ENCODE measurements around the gene PPIE.

PPIE gene

GRCh38 chr1:39754026-39754570 lies 15.4 kb downstream of the PPIE start:
- H2AFZ ChIP-seq (ENCODE audit: low read length), result no peak overlapping the region
- no peaks in the 10 kb centered on the region for H4K20me1 ChIP-seq (ENCODE audit: insufficient read depth, low read length)
- peaks cover 14% of the 10 kb centered on the region for H3K36me3 ChIP-seq (replicated peaks; ENCODE audit: insufficient read depth, low read length)
- no peaks in the 10 kb centered on the region for H3K9me3 ChIP-seq (replicated peaks; ENCODE audit: insufficient read depth, low read length)
- no peak overlapping the region for H3K4me2 ChIP-seq (ENCODE audit: low read depth, low read length)
- no peak overlapping the region for H3K4me3 ChIP-seq (ENCODE audit: low read length)
- no peak overlapping the region for H3K27ac ChIP-seq (ENCODE audit: low read length)
- no peaks in the 10 kb centered on the region for H3K4me1 ChIP-seq (ENCODE audit: low read length)
- H3K9ac ChIP-seq (ENCODE audit: low read length), result no peak overlapping the region
- no peaks in the 10 kb centered on the region for H3K27me3 ChIP-seq (replicated peaks; ENCODE audit: insufficient read depth, low read length)
- H3F3A ChIP-seq (ENCODE audit: insufficient read depth, low read length), result no peaks in the 10 kb centered on the region
- H3K9me2 ChIP-seq (replicated peaks; ENCODE audit: insufficient read depth, low read length), result no peaks in the 10 kb centered on the region
- H3K79me2 ChIP-seq (ENCODE audit: low read length), result 0 out of 2 replicates have a peak, but pooled peaks cover 3% of the 10 kb centered on the region
- DNase-seq, result no peak
- TF ChIP-seq EZH2phosphoT487 (IDR thresholded peaks at IDR 0.05; ENCODE audit: low read length), result no peak
- no peak for TF ChIP-seq CTCF (IDR thresholded peaks at IDR 0.05; ENCODE audit: low read length)
- no peak for TF ChIP-seq EZH2 (optimal IDR thresholded peaks at IDR 0.05; ENCODE audit: low read depth, low read length)

GRCh38 chr1:39754906-39755504 lies 16.3 kb downstream of the PPIE start:
- Histone ChIP-seq H2AFZ (ENCODE audit: low read length) (no peak overlapping the region), H3K9ac (ENCODE audit: low read length) (no peak overlapping the region), H3K79me2 (ENCODE audit: low read length) (0 out of 2 replicates have a peak, but pooled peaks cover 3% of the 10 kb centered on the region), H3K4me3 (ENCODE audit: low read length) (no peak overlapping the region), H4K20me1 (ENCODE audit: insufficient read depth, low read length) (no peaks in the 10 kb centered on the region), H3K4me1 (ENCODE audit: low read length) (no peaks in the 10 kb centered on the region), H3K36me3 (replicated peaks; ENCODE audit: insufficient read depth, low read length) (peaks cover 16% of the 10 kb centered on the region), H3K4me2 (ENCODE audit: low read depth, low read length) (no peak overlapping the region), H3K27ac (ENCODE audit: low read length) (no peak overlapping the region), H3K9me3 (replicated peaks; ENCODE audit: insufficient read depth, low read length) (no peaks in the 10 kb centered on the region), H3F3A (ENCODE audit: insufficient read depth, low read length) (no peaks in the 10 kb centered on the region), H3K27me3 (replicated peaks; ENCODE audit: insufficient read depth, low read length) (no peaks in the 10 kb centered on the region), H3K9me2 (replicated peaks; ENCODE audit: insufficient read depth, low read length) (no peaks in the 10 kb centered on the region)
- TF ChIP-seq EZH2phosphoT487 (IDR thresholded peaks at IDR 0.05; ENCODE audit: low read length), result no peak
- no peak for TF ChIP-seq CTCF (IDR thresholded peaks at IDR 0.05; ENCODE audit: low read length)
- TF ChIP-seq EZH2 (optimal IDR thresholded peaks at IDR 0.05; ENCODE audit: low read depth, low read length), result no peak
- DNase-seq, result no peak

- H4K20me1 ChIP-seq (ENCODE audit: insufficient read depth, low read length), result no peaks in the 10 kb centered on the region
- H3K4me1 ChIP-seq (ENCODE audit: low read length), result no peaks in the 10 kb centered on the region
- no peak overlapping the region for H3K9ac ChIP-seq (ENCODE audit: low read length)
- H3K4me3 ChIP-seq (ENCODE audit: low read length), result no peak overlapping the region
- TF ChIP-seq EZH2phosphoT487 (IDR thresholded peaks at IDR 0.05; ENCODE audit: low read length) (no peak), EZH2 (optimal IDR thresholded peaks at IDR 0.05; ENCODE audit: low read depth, low read length) (no peak), CTCF (IDR thresholded peaks at IDR 0.05; ENCODE audit: low read length) (no peak)
- no peak overlapping the region for H3K27ac ChIP-seq (ENCODE audit: low read length)
- H3K36me3 ChIP-seq (replicated peaks; ENCODE audit: insufficient read depth, low read length), result peaks cover 6% of the 10 kb centered on the region; the same call in 1 of the 2 replicates
- no peak overlapping the region for H2AFZ ChIP-seq (ENCODE audit: low read length)
- DNase-seq, result no peak
- H3K79me2 ChIP-seq (ENCODE audit: low read length), result no peaks in the 10 kb centered on the region
- no peaks in the 10 kb centered on the region for H3F3A ChIP-seq (ENCODE audit: insufficient read depth, low read length)
- H3K9me3 ChIP-seq (replicated peaks; ENCODE audit: insufficient read depth, low read length), result no peaks in the 10 kb centered on the region
- H3K9me2 ChIP-seq (replicated peaks; ENCODE audit: insufficient read depth, low read length), result no peaks in the 10 kb centered on the region
- H3K4me2 ChIP-seq (ENCODE audit: low read depth, low read length), result no peak overlapping the region
- no peaks in the 10 kb centered on the region for H3K27me3 ChIP-seq (replicated peaks; ENCODE audit: insufficient read depth, low read length)
Measured at GRCh38 chr1:39755965-39756659, 17.4 kb downstream of the PPIE start.

Data from MM.1S (cell line).